ENCODE data around the gene INPP5A.
"Not testable (repeated sequence)": the region's sequence is repeated elsewhere in the genome, so short reads cannot be mapped to it uniquely, and the experiment has no call there.

Gene INPP5A

DNA sequence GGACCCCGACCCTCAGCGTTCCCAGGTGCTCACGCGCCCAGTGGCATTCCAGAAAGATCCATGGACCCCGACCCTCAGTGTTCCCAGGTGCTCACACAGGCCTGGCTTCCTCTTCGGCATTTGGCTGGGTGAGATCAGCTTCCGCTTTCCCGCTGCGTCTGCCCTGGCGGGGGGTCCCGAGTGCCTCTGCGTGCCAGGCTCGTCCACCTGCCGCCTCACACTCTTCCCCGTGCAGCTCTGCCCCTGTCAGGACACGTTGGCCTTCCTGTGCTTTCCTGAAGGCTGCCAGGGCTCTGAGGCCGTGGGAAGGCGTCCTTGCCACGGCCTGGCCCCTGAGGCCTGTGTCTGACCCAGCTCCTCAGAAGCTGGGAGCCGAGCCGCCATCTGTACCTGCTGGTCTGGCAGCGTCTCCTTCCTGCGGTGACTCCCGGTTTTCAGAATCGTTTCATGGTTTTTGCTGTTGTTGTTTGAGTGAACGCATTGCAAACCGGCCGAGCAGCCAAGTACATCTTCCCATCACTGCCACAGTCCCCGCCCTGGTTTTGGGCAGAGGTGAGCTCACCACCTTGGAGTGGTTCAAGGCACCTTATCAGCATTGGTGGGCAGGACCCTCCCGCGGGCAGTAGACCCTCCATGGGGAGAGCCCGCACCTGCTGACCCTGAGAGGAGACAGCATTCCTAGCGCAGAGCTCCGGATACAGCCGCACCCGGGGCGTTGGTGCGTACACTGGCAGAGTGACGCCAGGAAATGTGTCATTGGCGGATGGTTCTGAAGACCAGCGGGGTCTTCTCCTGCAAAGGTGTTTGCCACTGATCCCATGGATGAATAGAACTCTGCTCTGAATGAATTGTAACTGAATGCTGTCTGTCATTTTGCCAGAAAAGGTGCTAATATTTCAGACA is 231.0 kb downstream of the INPP5A start:
- DNase-seq (ENCODE audit: low read depth) = no peak

- DNase-seq (ENCODE audit: low read depth) = no peak
These were observed 232.8 kb downstream of the INPP5A start for GRCh38 chr10:132770061-132771021.

DNA sequence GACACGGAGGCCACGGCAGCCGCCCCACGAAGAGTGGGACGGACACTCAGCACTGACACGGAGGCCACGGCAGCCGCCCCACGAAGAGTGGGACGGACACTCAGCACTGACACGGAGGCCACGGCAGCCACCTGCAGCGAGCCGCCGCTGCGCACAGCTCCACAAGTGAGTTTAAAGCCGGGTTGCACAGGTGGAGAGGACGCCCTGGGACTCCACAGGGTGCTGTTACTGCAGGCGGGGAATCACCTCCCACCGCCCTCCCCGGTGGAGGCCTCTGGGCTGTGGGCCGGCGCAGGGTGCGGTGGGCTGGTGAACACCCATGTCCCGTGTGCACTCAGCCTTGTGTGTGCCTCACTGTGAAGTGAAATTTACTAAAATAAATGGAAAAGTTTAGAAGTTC is 235.2 kb downstream of the INPP5A start:
- not testable (repeated sequence) for DNase-seq (ENCODE audit: low read depth)

GRCh38 chr10:132774181-132774901 is 236.8 kb downstream of the INPP5A start:
- DNase-seq (ENCODE audit: low read depth) = no peak

DNA sequence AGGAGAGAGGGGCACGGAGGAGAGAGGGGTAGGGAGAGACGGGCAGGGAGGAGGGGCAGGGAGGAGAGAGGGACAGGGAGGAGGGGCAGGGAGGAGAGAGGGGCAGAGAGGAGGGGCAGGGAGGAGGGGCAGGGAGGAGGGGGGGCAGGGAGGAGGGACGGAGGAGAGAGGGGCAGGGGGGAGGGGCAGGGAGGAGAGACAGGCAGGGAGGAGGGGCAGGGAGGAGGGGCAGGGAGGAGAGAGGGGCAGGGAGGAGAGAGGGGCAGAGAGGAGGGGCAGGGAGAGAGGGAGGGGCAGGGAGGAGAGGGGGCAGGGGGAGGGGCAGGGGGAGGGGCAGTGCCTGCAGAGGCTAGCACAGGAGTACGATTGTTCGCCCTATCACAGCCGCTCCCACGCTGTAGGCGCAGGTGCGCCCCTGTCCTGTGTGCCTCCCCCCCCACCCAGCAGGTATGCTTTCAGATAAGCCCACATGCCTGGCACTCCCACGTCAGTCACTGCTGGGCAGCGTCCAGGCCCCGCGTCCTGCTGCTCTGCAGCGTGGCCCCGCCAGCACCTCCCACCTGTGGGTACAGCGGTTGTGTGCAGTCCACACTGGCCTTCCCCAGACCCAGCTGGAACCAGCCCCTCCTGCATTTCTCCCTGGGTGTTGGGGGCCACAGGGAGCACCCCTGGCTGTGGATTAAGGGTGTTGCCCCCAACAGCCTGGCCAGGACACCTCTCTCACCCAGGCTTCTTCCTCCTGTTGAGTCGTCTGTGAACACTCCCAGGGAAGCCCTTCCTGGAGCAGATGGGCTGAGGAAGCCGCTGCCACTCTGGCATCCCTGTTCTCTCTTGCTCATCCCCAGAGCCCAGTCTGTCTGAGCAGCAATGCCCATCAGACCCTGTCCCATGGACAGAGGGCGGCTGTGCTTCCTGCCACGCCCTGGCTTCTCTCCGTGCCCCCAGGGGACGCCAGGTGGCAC is 237.6 kb downstream of the INPP5A start:
- DNase-seq (ENCODE audit: low read depth) = no peak

DNA sequence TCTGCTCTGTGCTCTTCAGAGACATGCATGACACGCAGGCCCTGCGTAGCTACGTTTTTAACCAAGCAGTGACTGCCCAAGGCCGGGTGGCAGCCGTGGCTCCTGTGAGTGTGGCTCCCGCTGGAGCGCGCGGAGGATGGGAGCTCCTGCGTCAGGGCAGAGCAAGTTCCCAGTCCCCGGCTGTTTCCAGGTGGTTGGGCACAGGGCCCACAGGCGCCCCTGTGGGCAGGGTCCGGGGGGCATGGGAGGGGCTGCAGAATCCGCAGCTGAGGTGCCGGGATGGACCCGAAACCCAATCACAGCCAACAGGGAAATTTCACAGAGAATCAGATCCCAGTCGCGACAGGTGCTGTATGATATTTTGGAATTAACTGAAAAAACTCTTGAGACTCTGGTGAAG is 238.6 kb downstream of the INPP5A start:
- no peak for DNase-seq (ENCODE audit: low read depth)

GRCh38 chr10:132776821-132777220 is 239.2 kb downstream of the INPP5A start:
- no peak for DNase-seq (ENCODE audit: low read depth)

GRCh38 chr10:132777441-132777840 is 239.9 kb downstream of the INPP5A start:
- no peak for DNase-seq (ENCODE audit: low read depth)

DNA sequence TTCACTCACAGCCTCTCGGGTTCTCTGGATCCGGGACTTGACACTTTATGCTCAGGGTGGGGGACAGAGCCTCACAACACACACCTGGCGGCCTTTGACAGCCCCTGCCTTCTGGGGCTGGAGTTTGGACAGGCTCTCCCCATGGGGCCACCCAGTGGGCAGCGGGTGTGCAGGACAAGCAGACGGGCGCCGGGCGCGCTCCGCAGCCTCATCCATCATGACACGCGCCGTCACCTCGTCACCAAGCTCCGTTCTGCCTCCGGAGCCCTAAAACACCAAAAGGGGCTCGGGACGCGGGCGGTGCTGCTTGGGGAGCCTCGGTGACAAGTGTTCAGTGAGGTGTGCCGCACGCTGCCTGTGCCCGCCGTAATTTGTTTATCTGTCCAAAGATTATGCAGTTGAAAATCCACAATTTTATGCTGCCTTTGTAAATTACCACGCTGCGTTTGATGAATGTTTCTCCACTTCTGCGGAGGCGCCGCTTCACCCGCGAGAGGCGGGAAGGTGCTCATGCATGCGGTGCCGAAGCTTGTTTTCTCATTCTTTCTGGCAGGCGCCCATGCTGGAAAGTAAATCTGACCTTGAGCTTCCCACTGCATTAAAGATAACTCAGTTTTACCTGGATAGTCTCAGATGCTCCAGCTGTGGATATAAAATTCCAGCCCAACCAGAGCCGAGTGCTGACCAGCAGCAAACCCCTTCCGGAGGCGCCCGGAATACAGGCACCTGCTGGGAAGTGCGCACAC is 242.1 kb downstream of the INPP5A start:
- no peak for DNase-seq (ENCODE audit: low read depth)

- DNase-seq (ENCODE audit: low read depth) = no peak
These were observed 242.8 kb downstream of the INPP5A start for GRCh38 chr10:132780356-132780755.

GRCh38 chr10:132781556-132781955 is 244.0 kb downstream of the INPP5A start:
- no peak for DNase-seq (ENCODE audit: low read depth)

- DNase-seq (ENCODE audit: low read depth) = no peak
These were observed 245.8 kb downstream of the INPP5A start for GRCh38 chr10:132783165-132783939.

GRCh38 chr10:132783940-132784865 is 246.6 kb downstream of the INPP5A start:
- no peak for DNase-seq (ENCODE audit: low read depth)

DNA sequence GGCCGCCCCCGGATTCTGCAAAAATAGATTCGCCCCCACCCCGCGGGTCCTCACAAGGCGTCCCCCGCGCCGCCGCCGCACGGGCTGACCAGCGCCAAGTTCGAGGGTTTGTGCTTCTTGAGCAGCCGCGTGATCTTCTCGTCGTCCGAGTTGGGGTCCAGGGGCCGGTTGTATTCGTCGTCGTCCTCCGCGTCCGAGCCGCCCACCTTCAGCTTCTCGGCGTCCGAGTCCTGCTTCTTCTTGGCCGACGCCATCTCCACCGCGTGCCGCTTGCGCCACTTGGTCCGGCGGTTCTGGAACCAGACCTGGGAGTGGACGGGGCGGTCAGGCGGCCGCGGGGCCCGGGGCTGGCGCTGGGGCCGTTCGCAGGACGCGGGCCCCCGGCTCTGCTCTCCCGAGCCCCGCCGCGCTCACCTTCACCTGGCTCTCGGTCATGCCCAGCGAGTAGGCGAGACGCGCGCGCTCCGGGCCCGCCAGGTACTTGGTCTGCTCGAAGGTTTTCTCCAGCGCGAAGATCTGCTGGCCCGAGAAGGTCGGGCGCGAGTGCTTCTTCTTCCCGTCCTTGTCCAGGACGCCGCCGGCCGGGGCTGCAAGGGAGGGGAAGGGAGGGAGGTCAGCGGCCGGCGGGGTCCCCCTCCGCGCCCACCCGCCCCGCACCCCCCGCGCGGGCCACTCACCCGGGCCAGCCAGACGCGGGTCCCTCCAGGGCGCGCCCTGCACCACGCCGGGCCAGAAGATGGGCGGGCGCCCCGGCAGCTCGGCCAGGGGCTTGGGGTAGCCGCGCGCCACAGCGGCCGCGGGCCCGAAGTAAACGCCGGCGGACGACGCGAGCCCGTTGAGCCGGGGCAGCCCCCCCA is 247.5 kb downstream of the INPP5A start:
- DNase-seq (ENCODE audit: low read depth) = peak; percentile 3

GRCh38 chr10:132785723-132786475 is 248.3 kb downstream of the INPP5A start, which contains the start of gene NKX6-2:
TSS of gene NKX6-2 (minus strand) at chr10:132786147. CDS start at chr10:132785948, 199 bp downstream.
- DNase-seq (ENCODE audit: low read depth) = no peak

- no peak for DNase-seq (ENCODE audit: low read depth)
These were observed 248.9 kb downstream of the INPP5A start for GRCh38 chr10:132786476-132786883.

Measured in amniotic epithelial cell (primary cell).